IMR-90 (cell line): ENCODE measurements around the gene GAL3ST3. TPM values are rescaled to one million over a fixed set of nuclear protein-coding genes. Genes with fewer than 3 reads are reported as not detected.
A peak's percentile ranks its signal among the peaks of the same experiment; 100 is the strongest.

Experiments
- ATAC-seq: fragments of 200-7000 bp; cut with Tn5 transposase; 2 replicates; pipeline ENCODE4 v1.9.1; 2020; ENCODE audit warnings: low read depth, mild to moderate bottlenecking, moderate library complexity
- BruUV-seq: library from RNA; stranded (reverse); fragments of 400-500 nt; replicated peaks from 2 replicates; lab custom pipeline; 2021; lab: Mats Ljungman, UMichigan
- CTCF ChIA-PET: fragments of 300-600 bp; formaldehyde crosslinking; extraction: SDS; loops from one replicate; lab custom pipeline; 2021; ENCODE audit warnings: antibody characterized with exemption; lab: Yijun Ruan, JAX
- POLR2A ChIA-PET: fragments of 300-600 bp; sonication (Branson Sonifier 250); formaldehyde crosslinking; loops from one replicate; lab custom pipeline; 2022; ENCODE audit warnings: antibody characterized with exemption; ENCODE audit not compliant: unreplicated experiment; lab: Charles Lee
- DNase-seq: peaks from one replicate; pipeline ENCODE4 v3.0.0; 2013
- H2AFZ ChIP-seq: replicated peaks from 2 replicates; pipeline ENCODE3; 2013; ENCODE audit warnings: low read length, mild to moderate bottlenecking; ENCODE audit not compliant: poor library complexity
- H2AK5ac ChIP-seq: 2 replicates; pipeline ENCODE4 v1.6.1; 2013; ENCODE audit warnings: low read depth, low read length, inconsistent platforms
- H2AK9ac ChIP-seq: replicated peaks from 2 replicates; pipeline ENCODE3; 2013; ENCODE audit warnings: mild to moderate bottlenecking, low read depth, low read length, moderate library complexity; ENCODE audit not compliant: poor library complexity
- H2BK120ac ChIP-seq: 2 replicates; pipeline ENCODE4 v1.6.1; 2013; ENCODE audit warnings: low read depth, low read length, inconsistent platforms
- H2BK15ac ChIP-seq: 3 replicates; pipeline ENCODE4 v1.6.1; 2013; ENCODE audit warnings: low read depth, low read length, inconsistent platforms
- H2BK20ac ChIP-seq: 2 replicates; pipeline ENCODE4 v1.6.1; 2013; ENCODE audit warnings: low read depth, mild to moderate bottlenecking, inconsistent platforms, low read length, moderate library complexity
- H2BK5ac ChIP-seq: 2 replicates; pipeline ENCODE4 v1.6.1; 2013; ENCODE audit warnings: mild to moderate bottlenecking, low read depth, low read length, inconsistent platforms; ENCODE audit not compliant: poor library complexity, severe bottlenecking
- H3K14ac ChIP-seq: replicated peaks from 2 replicates; pipeline ENCODE4 v1.6.1; 2013; ENCODE audit warnings: low read depth, low read length, inconsistent platforms
- H3K18ac ChIP-seq: 2 replicates; pipeline ENCODE4 v1.6.1; 2013; ENCODE audit warnings: low read depth, low read length, control low read depth
- H3K23ac ChIP-seq: 2 replicates; pipeline ENCODE4 v1.6.1; 2013; ENCODE audit warnings: low read depth, low read length, inconsistent platforms
- H3K27ac ChIP-seq: 2 replicates; pipeline ENCODE4 v1.5.1; 2013; ENCODE audit warnings: mild to moderate bottlenecking, control low read depth, low read length; ENCODE audit not compliant: insufficient read depth
- H3K27me3 ChIP-seq: 2 replicates; pipeline ENCODE4 v1.6.1; 2013; ENCODE audit warnings: low read length; ENCODE audit not compliant: control insufficient read depth, insufficient read depth
- H3K36me3 ChIP-seq: 2 replicates; pipeline ENCODE4 v1.6.1; 2013; ENCODE audit warnings: low read length, mixed read lengths; ENCODE audit not compliant: control insufficient read depth, insufficient read depth
- H3K4ac ChIP-seq: 2 replicates; pipeline ENCODE4 v1.6.1; 2013; ENCODE audit warnings: low read depth, low read length, inconsistent platforms
- H3K4me1 ChIP-seq: 2 replicates; pipeline ENCODE4 v1.6.1; 2013; ENCODE audit warnings: low read length, mixed read lengths; ENCODE audit not compliant: control insufficient read depth, insufficient read depth
- H3K4me2 ChIP-seq: 2 replicates; pipeline ENCODE4 v1.6.1; 2013; ENCODE audit warnings: low read depth, mild to moderate bottlenecking, control low read depth, low read length, moderate library complexity
- H3K4me3 ChIP-seq: 2 replicates; pipeline ENCODE4 v1.5.1; 2013; ENCODE audit warnings: low read depth, mild to moderate bottlenecking, control low read depth, low read length, moderate library complexity; ENCODE audit not compliant: insufficient read depth
- H3K56ac ChIP-seq: 2 replicates; pipeline ENCODE4 v1.6.1; 2013; ENCODE audit warnings: low read length, inconsistent platforms; ENCODE audit not compliant: insufficient read depth; ENCODE audit errors: extremely low read depth
- H3K79me1 ChIP-seq, 2 experiments: 2 replicates each; pipeline ENCODE4 v1.6.1; 2013; ENCODE audit warnings: low read length in 2 of 2, inconsistent platforms in 1 of 2, low read depth in 1 of 2
- H3K9ac ChIP-seq: 2 replicates; pipeline ENCODE4 v1.6.1; 2013; ENCODE audit warnings: low read depth, low read length, control low read depth
- H3K9me1 ChIP-seq: 2 replicates; pipeline ENCODE4 v1.6.1; 2013; ENCODE audit warnings: low read length, inconsistent platforms; ENCODE audit not compliant: insufficient read depth
- H3K9me3 ChIP-seq: 2 replicates; pipeline ENCODE4 v1.6.1; 2013; ENCODE audit warnings: low read length; ENCODE audit not compliant: control insufficient read depth, insufficient read depth
- H4K20me1 ChIP-seq: 2 replicates; pipeline ENCODE4 v1.6.1; 2013; ENCODE audit warnings: low read length, inconsistent platforms; ENCODE audit not compliant: insufficient read depth
- H4K5ac ChIP-seq: 2 replicates; pipeline ENCODE4 v1.6.1; 2013; ENCODE audit warnings: mild to moderate bottlenecking, low read depth, low read length, control low read depth
- H4K8ac ChIP-seq, 2 experiments: 2 replicates each; pipeline ENCODE4 v1.6.1; 2013; ENCODE audit warnings: low read depth in 2 of 2, low read length in 2 of 2, control low read depth in 1 of 2, inconsistent platforms in 1 of 2
- H4K91ac ChIP-seq: 2 replicates; pipeline ENCODE4 v1.6.1; 2013; ENCODE audit warnings: low read depth, low read length, inconsistent platforms; ENCODE audit not compliant: insufficient read depth
- BHLHE40 ChIP-seq: fragments of 150-350 bp; IDR thresholded peaks from 2 replicates; pipeline ENCODE4 v1.6.1; 2016; ENCODE audit warnings: mild to moderate bottlenecking, low read depth, low read length
- CEBPB ChIP-seq: IDR thresholded peaks from 2 replicates; pipeline ENCODE4 v1.6.1; 2012; ENCODE audit warnings: low read depth, low read length, improper control_type of control experiment
- MAZ ChIP-seq: IDR thresholded peaks from 2 replicates; pipeline ENCODE4 v1.6.1; 2012; ENCODE audit warnings: low read depth, mild to moderate bottlenecking, low read length, improper control_type of control experiment, moderate library complexity, borderline replicate concordance
- MXI1 ChIP-seq: IDR thresholded peaks from 2 replicates; pipeline ENCODE4 v1.6.1; 2012; ENCODE audit warnings: low read depth, mild to moderate bottlenecking, low read length, moderate library complexity, borderline replicate concordance
- RAD21 ChIP-seq: IDR thresholded peaks from 2 replicates; pipeline ENCODE4 v1.6.1; 2012; ENCODE audit warnings: low read length, improper control_type of control experiment
- WGBS, 2 experiments: methylation state at CpG; one replicate each; pipeline versions ENCODE4 v1.1.5 to v1.1.7; 2013; ENCODE audit warnings: missing lambda C conversion rate in 2 of 2; ENCODE audit not compliant: insufficient read length in 1 of 2; ENCODE audit errors: extremely low coverage in 2 of 2; 5-methylcytosine and 5-hydroxymethylcytosine counted together
- dilution Hi-C: fragments of 300-500 bp; cut with HindIII; formaldehyde crosslinking; loops from one replicate; pipeline ENCODE4 v1.14.3; 2018; ENCODE audit warnings: low sequenced_read_pairs; ENCODE audit not compliant: unreplicated experiment
- in situ Hi-C: fragments of 300-500 bp; cut with MboI; formaldehyde crosslinking; loops from 3 replicates; pipeline ENCODE4 v1.14.3; 2019; ENCODE audit warnings: low sequenced_read_pairs, inconsistent platforms, mixed read lengths
- intact Hi-C: fragments of 100-400 bp; cut with micrococcal nuclease; formaldehyde crosslinking; loops from 2 replicates; pipeline ENCODE4 v1.10.0; 2022
- polyA plus RNA-seq, 3 experiments: library from polyadenylated mRNA; depleted of rRNA; stranded (reverse); fragments of >200 nt; gene quantifications; 2 replicates each; pipeline ENCODE4 v1.2.3, GENCODE V29; 2012; ENCODE audit warnings: low replicate concordance in 1 of 3
- total RNA-seq: library from RNA; depleted of rRNA; stranded (reverse); fragments of >200 nt; gene quantifications from 2 replicates; pipeline ENCODE4 v1.2.3, GENCODE V29; 2012
- TF ChIP-seq, protein P1 (sequence below): conservative IDR thresholded peaks from 2 replicates; pipeline ENCODE4 v1.5.1; 2012; ENCODE audit warnings: mild to moderate bottlenecking, low read depth, low read length, improper control_type of control experiment
- TF ChIP-seq, protein P2 (sequence below): fragments of 150-350 bp; IDR thresholded peaks from 2 replicates; pipeline ENCODE4 v1.6.1; 2016; ENCODE audit warnings: low read depth, mild to moderate bottlenecking, low read length, moderate library complexity, borderline replicate concordance

GAL3ST3 gene
- total and polyA plus RNA-seq, 2 of the 4 experiments (the other 2 are of a cell fraction), result 0.19 TPM; not detected in 1

DNA sequence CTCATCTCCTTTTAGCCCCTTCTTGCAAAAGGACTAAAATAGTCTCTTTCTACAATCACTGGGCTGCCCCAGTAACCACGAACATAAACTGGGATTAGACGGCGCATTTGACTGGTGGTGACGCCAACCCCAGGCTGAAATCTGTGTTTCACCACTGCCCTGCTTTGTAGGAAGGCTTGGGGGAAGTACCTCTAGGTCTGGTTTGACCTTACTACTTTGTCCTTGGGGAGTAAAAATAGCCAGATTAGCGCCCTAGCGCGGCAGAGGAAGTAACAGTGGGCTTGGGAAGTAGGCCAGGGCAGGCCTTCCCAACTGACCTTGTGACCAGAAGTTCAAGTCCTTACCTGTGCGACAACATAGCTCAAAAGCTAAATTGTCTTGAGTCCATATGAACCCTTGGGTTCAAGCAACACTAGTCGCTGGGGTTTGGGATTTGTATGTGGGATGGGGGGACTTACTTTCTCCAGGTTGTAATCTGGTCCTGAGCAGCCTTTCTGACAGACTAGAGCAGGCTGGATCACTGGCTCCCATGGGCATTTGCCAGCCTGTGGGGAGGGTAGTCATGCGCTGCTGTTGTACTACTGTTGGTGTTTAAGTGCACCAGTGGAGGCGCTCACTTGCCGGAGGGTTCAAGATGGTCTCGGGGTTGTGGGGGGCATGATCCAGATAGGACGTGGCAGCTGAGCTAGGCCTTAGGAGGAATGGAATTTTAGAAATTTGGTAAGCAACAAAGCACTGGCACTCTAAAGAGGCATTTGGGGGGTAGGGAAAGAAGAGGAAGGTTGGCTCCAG is 20.2 kb upstream of the GAL3ST3 start:
- dilution Hi-C loops (no loop called here), in situ Hi-C loops (no loop called here), intact Hi-C loops (loop anchor here (1.0 kb wide), 1 partner anchor 65 kb away; no protein-coding TSS in a partner anchor)
- H3K23ac ChIP-seq, result peak overlapping the region; percentile 57
- peak overlapping the region; percentile 23; the same call in 1 of the 2 replicates for H3K18ac ChIP-seq
- H4K5ac ChIP-seq, result peak overlapping the region; percentile 54
- H3K9me3 ChIP-seq, result no peaks in the 10 kb centered on the region
- no peak for TF ChIP-seq MAZ
- TF ChIP-seq RAD21, result 0 out of 2 replicates have a peak, but pooled peaks have one; percentile 4
- TF ChIP-seq, protein P1, sequence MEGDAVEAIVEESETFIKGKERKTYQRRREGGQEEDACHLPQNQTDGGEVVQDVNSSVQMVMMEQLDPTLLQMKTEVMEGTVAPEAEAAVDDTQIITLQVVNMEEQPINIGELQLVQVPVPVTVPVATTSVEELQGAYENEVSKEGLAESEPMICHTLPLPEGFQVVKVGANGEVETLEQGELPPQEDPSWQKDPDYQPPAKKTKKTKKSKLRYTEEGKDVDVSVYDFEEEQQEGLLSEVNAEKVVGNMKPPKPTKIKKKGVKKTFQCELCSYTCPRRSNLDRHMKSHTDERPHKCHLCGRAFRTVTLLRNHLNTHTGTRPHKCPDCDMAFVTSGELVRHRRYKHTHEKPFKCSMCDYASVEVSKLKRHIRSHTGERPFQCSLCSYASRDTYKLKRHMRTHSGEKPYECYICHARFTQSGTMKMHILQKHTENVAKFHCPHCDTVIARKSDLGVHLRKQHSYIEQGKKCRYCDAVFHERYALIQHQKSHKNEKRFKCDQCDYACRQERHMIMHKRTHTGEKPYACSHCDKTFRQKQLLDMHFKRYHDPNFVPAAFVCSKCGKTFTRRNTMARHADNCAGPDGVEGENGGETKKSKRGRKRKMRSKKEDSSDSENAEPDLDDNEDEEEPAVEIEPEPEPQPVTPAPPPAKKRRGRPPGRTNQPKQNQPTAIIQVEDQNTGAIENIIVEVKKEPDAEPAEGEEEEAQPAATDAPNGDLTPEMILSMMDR, result peak; percentile 25; the same call in 1 of the 2 replicates
- TF ChIP-seq, protein P2, sequence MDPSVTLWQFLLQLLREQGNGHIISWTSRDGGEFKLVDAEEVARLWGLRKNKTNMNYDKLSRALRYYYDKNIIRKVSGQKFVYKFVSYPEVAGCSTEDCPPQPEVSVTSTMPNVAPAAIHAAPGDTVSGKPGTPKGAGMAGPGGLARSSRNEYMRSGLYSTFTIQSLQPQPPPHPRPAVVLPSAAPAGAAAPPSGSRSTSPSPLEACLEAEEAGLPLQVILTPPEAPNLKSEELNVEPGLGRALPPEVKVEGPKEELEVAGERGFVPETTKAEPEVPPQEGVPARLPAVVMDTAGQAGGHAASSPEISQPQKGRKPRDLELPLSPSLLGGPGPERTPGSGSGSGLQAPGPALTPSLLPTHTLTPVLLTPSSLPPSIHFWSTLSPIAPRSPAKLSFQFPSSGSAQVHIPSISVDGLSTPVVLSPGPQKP, result no peak
- TF ChIP-seq BHLHE40, result no peak
- TF ChIP-seq MXI1, result 0 out of 2 replicates have a peak, but pooled peaks have one; percentile 26
- no peak for TF ChIP-seq CEBPB
- H3K4me3 ChIP-seq, result peak overlapping the region; percentile 99
- H3K79me1 ChIP-seq, result peaks cover 20 to 55% of the 10 kb centered on the region in 2 experiments
- H4K8ac ChIP-seq, result peak overlapping the region; percentile 71 to 88; a peak in 3 of 4 replicates
- H4K20me1 ChIP-seq, result peaks cover 27% of the 10 kb centered on the region
- H2AK5ac ChIP-seq, result peak overlapping the region; percentile 85
- CTCF ChIA-PET, result interaction anchor here (0.9 to 2.5 kb wide), 5 partner anchors 9 to 75 kb away, joined by 3 to 11 read pairs (median 3); partner anchors contain the start of gene SF3B2
- DNase-seq, result peak; percentile 63
- H3K4ac ChIP-seq, result peak overlapping the region; percentile 84
- peak overlapping the region; percentile 88 for H2AFZ ChIP-seq
- H3K9ac ChIP-seq, result peak overlapping the region; percentile 58
- POLR2A ChIA-PET, result no interaction called here
- WGBS, 2 experiments, result 86% methylated on average over 3 of the region's 14 CpGs; no CpG with 5 or more reads in 1 of the 2 experiments
- peak; percentile 13; the same call in 1 of the 2 replicates for ATAC-seq
- H3K36me3 ChIP-seq, result peaks cover 41% of the 10 kb centered on the region
- H2AK9ac ChIP-seq, result peak overlapping the region; percentile 94
- H3K14ac ChIP-seq, result peak overlapping the region; percentile 46
- H2BK15ac ChIP-seq, result peak overlapping the region; percentile 1; the same call in 1 of the 3 replicates
- H3K27me3 ChIP-seq, result no peaks in the 10 kb centered on the region
- H2BK120ac ChIP-seq, result peak overlapping the region; percentile 44
- BruUV-seq, result no TSS peak
- peak overlapping the region; percentile 54 for H3K4me2 ChIP-seq
- H2BK5ac ChIP-seq, result peak overlapping the region; percentile 76
- peak overlapping the region; percentile 75 for H3K27ac ChIP-seq
- peaks cover 12% of the 10 kb centered on the region for H3K4me1 ChIP-seq
- peak overlapping the region; percentile 74; the same call in 1 of the 2 replicates for H3K56ac ChIP-seq
- peak overlapping the region; percentile 67 for H4K91ac ChIP-seq
- peaks cover 13% of the 10 kb centered on the region for H3K9me1 ChIP-seq
- H2BK20ac ChIP-seq, result no peak overlapping the region
